Activated CD4-positive, alpha-beta T cell treated with anti-CD3 and anti-CD28 coated beads, Interleukin-2, Interleukin-4, amounts not matched to agents 100 ng/mL and 50 ng/mL, durations not matched to agents 16 hours and 8 hours (primary cell): ENCODE results near the gene ITGAE.
"Not testable (repeated sequence)": the region's sequence is repeated elsewhere in the genome, so short reads cannot be mapped to it uniquely, and the experiment has no call there.

Experiments used
- DNase-seq: peaks from one replicate; pipeline ENCODE4 v3.0.0-alpha.2; 2020; ENCODE audit warnings: low spot score

Gene ITGAE

GRCh38 chr17:3795390-3796102, 5.4 kb downstream of the ITGAE start:
- no peak for DNase-seq

- DNase-seq: peak; percentile 70
These were observed 6.2 kb downstream of the ITGAE start for GRCh38 chr17:3794557-3795389.

GRCh38 chr17:3794152-3794551, 6.8 kb downstream of the ITGAE start:
- not testable (repeated sequence) for DNase-seq

GRCh38 chr17:3793258-3793657, 7.7 kb downstream of the ITGAE start:
- not testable (repeated sequence) for DNase-seq

- DNase-seq: no peak
These were observed 8.5 kb downstream of the ITGAE start for GRCh38 chr17:3792481-3792880.

GRCh38 chr17:3788200-3788599, 12.8 kb downstream of the ITGAE start:
- DNase-seq: peak; percentile 63

- not testable (repeated sequence) for DNase-seq
These were observed 15.7 kb downstream of the ITGAE start for GRCh38 chr17:3785323-3785722.

- DNase-seq: no peak
These were observed 18.2 kb downstream of the ITGAE start for GRCh38 chr17:3782751-3783150.

GRCh38 chr17:3780986-3781385, 20.0 kb downstream of the ITGAE start:
- no peak for DNase-seq

- no peak for DNase-seq
These were observed 23.4 kb downstream of the ITGAE start for GRCh38 chr17:3777366-3778120.

- no peak for DNase-seq
These were observed 27.0 kb downstream of the ITGAE start for GRCh38 chr17:3773966-3774365.

- no peak for DNase-seq
These were observed 27.5 kb downstream of the ITGAE start for GRCh38 chr17:3773511-3773910.

- no peak for DNase-seq
These were observed 28.2 kb downstream of the ITGAE start for GRCh38 chr17:3772764-3773163.

GRCh38 chr17:3771140-3771539, 29.8 kb downstream of the ITGAE start:
- DNase-seq: no peak

- no peak for DNase-seq
These were observed 30.5 kb downstream of the ITGAE start for GRCh38 chr17:3770466-3770865.

- DNase-seq: no peak
These were observed 32.2 kb downstream of the ITGAE start for GRCh38 chr17:3768769-3769168.

- no peak for DNase-seq
These were observed 32.6 kb downstream of the ITGAE start for GRCh38 chr17:3768341-3768740.

GRCh38 chr17:3766779-3767178, 34.2 kb downstream of the ITGAE start:
- DNase-seq: peak; percentile 53

- no peak for DNase-seq
These were observed 35.0 kb downstream of the ITGAE start for GRCh38 chr17:3765981-3766380.

- DNase-seq: no peak
These were observed 37.2 kb downstream of the ITGAE start for GRCh38 chr17:3763777-3764170.

- peak; percentile 93 for DNase-seq
These were observed 37.8 kb downstream of the ITGAE start for GRCh38 chr17:3762922-3763776.

GRCh38 chr17:3761918-3762380, 39.0 kb downstream of the ITGAE start:
- no peak for DNase-seq
